ENCODE results near the gene INTS11.

Gene INTS11

DNA sequence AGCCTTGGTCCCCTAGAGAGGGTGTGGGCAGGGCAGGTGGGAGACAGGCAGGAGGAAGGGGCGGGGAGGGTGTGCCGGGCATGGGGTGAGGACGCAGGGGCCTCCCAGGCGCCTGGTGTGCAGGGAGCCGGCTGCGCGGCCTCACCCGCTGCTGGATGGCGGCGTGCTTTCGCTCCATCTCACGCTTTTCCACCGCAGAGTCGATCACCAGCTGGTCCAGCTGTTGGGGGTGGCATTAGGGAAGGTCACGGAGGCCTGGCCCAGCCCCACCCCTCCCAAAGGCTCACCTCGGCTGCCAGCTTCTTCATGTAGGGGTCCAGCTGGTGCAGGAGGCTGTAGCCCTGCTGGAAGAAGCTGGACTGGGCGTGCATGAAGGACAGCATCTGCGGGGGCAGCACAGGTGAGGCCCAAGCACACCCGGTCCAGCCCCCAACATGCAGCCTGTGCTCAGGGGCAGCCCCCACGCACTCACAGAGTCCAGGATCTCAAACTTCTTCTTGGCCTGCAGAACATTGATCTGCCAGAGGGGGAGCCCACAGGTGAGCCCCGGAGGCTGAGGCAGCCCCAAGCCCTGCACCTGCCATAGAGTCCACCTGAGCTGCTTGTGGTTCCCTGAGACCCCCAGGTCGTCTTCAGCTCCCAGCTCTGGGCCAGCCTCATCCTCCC is 24.6 kb downstream of the INTS11 start:
- DNase-seq (ENCODE audit: low read depth), result no peak

DNA sequence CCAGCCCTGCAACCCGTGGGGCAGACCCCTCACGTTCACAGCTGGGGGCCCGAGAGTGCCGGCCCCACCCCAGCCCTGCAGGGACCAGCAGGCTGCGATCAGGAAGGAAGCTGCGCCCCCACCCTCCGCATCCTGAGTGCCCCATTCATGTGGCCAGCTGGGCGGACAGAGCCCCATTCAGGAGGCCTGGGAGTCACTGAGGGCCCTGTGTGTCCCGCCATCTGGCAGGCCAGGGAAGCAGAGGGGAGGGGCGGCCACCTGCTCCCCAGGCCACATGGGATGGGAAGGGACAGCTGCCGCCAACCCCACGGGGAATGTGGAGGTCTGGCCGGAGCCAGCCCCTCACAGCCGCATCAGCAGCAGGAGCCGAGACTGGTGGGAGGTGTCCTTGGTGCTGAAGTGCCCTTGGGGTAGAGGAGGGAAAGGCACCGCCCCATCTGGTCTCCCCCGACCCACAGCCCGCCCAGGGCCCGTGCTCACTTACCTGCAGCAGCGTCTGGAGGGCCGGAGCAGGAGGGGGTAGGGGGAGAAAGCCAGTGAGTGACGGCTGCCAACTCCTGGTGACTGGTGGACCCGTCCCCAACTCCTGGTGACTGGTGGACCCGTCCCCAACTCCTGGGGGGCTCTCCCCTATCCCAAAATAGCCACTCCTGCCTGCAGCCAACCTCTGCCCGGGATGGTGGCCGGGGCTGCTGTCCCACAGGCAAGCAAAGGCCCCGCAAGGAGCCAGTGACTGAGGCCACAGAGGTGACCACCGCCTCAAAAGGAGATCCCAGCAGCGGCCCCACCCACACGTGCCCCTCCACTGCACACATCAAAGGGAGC is 25.4 kb downstream of the INTS11 start:
- peak; percentile 30 for DNase-seq (ENCODE audit: low read depth)

DNA sequence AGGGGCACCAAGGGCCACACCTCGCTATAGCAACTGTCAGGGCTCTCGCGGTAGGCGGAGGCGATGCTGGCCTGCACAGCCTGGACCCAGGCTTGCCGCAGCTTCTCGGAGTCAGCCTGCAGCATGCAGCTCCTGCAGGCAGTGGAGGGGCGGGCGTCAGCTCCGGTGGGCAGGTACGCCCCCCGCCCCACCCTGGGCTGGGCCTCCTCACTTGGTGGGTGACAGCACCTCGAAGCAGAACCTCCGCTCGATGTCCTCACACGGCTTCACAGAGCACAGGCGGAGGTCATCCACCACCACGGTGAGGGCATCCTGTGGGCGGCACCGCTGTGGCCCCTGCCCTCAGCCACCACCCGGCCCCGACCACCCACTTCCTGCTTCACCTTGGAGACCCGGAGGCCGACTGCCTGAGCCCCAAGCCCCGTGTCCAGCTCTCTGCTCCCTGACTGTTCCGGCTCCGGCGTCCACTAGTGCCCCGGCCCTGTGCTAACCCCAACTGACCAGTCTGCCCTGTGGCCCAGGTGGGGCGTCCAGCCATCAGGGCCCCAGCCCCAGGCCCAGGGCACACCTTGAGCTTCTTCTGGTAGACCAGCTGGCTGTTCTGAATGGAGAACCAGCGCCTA is 26.5 kb downstream of the INTS11 start:
- no peak for DNase-seq (ENCODE audit: low read depth)

DNA sequence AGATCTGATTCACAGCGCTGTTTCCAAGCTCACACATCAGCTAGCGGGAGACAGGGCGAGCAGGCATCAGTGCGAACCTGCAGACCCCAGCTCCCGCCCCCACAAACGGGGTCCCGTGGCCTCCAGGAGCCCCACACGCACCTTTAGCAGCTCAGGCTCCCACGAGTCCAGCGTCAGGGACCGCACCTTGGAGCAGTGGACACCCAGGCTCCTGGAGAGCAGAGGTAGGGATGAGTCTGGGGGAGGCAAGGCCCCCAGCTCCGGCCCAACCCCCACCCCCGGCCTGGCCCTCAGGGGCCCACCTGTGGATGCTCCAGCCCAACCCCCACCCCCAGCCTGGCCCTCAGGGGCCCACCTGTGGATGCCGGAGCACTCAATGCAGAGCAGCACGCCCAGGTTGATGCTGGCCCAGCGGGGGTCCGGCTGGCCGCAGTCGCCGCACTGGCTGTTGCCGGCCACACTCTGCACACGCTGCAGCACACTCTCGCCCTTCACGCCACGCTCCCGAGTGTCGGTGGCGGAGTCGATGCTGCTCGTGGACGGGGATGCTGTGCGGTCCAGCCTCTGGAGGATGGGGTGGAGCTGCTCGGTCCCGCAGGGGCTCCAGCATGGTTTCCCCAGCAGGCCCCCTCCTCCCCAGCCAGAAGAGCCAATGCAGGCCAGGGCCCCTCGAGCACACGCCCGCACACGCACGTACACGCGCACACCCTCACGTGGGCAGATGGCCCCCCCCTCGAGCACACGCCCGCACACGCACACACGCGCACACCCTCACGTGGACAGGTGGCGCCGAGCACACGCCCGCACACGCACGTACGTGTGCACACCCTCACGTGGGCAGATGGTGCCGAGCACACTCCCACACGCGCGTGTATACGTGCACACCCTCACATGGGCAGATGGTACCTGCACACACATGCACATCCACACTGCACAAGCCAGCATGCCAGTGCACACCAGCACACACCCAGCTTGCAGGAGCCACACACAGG is 28.1 kb downstream of the INTS11 start:
- no peak for DNase-seq (ENCODE audit: low read depth)

DNA sequence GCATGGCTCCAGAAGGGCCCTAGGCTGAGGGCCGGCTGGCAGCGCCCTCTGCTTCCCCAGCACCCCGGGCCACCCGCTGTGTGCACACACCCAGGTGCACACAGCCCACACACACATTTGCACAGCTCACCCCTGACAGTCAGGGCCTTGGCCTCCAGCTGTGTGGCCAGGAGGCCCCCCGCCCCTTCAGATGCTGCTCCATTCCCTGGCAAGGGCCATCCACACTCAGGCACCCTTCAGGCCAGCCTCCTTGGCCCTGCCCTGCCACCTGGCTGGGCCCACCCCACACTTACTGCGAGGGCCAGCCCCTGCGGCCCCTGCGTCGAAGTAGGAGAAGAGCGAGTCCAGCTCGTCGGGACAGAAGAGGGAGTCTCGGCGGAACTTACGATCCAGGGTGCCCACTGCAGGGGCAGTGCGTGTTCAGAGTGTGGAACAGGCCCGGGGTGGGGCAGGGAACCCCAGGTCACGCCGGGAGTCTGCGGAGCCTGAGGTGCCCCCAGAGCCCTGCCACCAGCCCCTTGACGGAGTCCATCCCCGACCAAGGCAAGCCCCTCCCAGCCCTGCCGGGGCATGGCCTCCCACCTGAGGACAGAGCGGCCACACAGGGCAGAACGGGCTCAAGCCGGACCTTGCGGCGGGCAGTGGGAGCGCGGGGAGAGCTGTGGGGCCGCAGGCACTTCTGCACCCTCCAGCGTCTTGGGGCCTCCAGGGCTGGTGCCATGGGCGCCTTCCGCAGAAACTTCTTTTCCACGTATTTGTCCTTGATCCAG is 29.1 kb downstream of the INTS11 start:
- DNase-seq (ENCODE audit: low read depth), result no peak

DNA sequence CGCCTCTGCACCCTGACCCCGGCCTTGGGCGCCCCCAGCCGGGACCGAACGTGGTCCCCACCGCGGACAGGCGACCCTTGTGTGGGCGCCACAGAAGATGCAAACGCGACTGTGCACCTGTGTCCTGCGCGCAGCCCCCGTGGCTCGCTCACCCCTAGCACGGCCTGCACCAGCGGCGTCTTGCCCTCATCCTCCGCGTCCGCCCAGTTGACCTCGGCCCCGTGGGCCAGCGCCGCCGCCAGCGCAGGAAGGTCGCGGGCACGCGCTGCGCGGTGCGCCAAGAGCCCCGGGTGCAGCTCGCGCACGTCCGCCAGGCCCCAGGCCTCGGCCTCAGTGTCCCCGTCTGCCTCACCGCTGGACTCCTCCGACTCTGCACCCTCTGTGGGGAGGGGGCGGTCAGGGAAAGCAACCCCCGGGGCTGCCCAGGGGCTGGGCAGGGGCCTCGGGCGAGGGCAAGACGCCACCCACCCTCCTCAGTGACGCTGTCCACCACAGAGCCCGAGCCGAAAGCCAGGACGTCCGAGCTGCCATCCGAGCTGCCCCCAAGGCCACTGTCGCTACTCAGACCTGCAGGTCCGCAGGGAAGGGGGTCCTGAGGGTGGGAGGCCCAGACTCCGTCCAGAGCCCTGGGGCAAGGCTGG is 30.1 kb downstream of the INTS11 start:
- no peak for DNase-seq (ENCODE audit: low read depth)

DNA sequence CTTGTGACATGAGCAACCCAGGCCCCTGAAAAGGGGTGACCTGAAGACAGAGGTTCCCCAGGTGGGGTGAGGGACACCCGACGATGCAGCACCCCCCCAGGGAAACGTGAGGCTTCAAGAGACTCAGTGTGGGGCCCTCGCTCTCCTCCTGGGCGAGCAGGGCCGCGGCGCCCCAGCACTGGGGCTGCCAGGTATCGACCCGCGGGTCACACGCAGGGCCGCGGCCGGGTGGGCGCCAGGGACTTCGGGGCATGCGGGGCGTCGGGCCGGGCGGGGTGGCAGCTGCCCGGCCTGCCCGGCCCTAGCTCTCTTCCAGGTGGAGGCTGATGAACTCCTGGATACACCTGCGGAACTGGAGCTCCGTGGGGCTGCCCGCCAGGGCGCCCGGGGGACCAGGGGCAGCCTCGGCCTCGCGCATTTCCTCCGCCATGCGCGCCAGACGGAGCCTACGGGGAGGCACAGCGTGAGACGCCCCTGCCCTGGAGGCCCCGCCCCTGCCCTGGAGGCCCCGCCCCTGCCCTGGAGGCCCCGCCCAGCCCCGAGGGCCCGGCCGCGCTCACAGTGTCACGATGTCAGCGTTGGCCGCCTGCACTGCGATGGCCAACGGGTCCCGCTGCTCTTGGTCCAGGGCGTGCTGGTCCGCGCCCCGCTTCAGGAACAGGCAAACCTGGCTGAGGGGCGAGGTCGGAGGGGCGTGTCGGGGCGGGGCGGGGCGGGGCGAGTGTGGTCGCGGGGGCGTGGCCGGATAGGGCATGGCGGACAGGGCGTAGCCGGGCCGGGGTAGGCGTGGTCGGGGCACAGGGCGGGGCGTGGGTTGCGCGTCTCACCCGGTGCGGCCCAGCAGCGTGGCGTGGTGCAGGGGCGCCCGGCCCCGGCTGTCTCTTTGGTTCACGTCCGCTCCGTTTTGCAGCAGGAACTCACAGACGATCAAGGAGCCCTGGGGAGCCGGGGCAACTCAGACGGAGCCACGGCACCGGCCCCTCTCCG is 30.9 kb downstream of the INTS11 start:
- DNase-seq (ENCODE audit: low read depth), result no peak

DNA sequence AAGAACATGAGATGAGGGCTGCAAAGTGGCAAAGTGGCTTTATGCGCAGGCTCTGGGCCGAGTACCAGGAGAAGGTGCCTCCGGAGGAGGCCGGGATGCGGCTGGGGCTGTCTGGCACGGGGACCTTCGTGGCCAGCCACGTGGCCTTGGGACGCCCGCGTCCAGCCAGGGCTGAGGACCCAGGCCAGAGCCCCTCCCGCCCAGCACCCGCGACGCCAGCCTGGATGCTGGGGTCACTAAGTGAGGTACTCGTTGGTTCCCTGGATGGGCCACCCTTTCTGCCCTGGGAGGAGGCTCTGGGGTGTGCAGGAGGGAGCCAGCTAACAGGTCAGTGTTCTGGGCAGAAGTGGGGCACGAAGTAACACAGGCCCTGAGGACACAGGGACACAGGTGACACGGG is 31.6 kb downstream of the INTS11 start:
- no peak for DNase-seq (ENCODE audit: low read depth)

DNA sequence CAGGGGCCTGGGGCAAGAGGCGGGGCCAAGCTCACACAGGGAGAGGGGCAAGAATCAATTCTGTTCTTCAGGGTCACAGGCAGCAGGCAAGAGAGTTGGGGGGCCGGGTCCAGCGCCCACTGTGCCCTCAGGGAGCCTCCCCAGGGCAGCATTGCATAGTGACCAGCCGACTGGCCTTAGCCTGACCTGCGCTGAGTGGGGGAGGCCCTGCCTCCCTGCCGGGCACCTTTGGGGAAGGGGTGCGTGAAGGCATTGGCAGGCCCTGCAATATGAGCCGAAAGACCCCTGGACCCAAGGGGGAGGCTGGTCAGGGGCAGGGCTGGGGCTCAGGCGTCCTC is 32.0 kb downstream of the INTS11 start:
- DNase-seq (ENCODE audit: low read depth), result no peak

DNA sequence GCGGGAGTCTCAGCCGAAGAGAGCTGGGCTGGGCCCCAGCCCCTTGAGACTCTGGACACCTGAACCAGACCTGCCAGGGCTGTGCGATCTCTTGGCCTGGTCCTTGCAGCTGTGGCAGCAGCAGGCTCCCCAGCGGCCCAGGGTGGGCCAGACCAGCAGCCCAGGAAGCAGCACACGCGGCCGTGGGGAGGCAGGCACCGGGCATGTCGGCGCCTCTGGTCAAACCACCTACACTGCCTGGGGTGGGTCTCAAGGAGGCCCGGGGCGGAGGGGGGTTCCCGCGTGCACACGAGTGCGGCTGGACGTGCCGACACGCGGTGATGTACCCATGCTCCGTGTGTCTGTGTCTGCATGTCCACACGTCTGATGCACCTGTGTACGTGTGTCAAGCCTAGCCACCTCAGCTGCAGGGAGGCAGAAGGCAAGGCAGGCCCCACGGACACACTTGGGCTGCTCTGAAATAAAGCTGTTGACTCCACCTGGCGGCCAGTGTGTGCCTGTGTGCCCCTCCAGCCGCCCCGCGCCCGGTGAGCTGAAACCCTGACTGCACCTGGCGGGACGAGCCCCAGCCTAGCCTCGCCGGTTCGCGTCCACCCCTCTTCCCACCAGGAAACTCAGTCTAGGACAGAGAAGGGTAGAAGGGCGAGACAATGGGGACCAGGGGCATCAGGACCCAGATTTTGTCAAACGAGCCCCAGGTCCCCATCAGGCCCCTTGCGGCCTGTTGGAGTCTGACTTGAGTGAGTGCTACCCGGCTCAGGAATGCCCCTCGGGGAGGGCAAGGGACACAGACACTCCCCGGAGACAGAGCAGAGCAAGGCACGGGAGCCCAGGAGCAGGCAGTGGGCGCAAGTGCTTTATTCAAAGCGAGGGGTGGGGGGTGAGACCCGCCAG is 32.7 kb downstream of the INTS11 start:
- DNase-seq (ENCODE audit: low read depth), result peak; percentile 51

DNA sequence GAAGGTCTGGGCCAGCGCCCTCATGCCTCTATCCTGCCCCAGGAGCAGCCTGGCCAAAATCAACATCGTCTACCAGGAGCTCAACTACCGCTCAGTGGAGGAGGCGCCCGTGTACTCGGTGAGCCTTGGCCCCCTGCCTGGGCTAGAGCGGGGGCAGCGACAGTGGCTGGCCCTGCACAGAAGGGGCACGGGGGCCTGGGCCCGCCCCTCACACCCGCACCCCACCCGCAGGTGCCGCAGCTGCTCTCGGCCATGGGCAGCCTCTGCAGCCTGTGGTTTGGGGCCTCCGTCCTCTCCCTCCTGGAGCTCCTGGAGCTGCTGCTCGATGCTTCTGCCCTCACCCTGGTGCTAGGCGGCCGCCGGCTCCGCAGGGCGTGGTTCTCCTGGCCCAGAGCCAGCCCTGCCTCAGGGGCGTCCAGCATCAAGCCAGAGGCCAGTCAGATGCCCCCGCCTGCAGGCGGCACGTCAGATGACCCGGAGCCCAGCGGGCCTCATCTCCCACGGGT is 33.4 kb downstream of the INTS11 start:
- no peak for DNase-seq (ENCODE audit: low read depth)

DNA sequence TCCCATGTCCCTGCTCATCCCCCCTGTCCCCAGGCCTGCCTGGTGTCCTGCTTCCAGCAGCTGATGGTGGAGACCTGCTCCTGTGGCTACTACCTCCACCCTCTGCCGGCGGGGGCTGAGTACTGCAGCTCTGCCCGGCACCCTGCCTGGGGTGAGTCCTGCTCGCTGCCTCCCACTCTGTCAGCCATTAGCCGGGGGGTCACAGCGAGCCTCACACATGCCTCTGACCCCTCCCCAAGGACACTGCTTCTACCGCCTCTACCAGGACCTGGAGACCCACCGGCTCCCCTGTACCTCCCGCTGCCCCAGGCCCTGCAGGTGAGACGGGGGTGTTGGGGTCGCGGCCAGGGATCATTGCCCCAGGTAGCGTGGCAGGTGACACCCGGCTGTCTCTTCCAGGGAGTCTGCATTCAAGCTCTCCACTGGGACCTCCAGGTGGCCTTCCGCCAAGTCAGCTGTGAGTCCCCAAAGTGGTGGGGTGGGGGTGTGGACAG is 34.2 kb downstream of the INTS11 start:
- DNase-seq (ENCODE audit: low read depth), result peak; percentile 34

DNA sequence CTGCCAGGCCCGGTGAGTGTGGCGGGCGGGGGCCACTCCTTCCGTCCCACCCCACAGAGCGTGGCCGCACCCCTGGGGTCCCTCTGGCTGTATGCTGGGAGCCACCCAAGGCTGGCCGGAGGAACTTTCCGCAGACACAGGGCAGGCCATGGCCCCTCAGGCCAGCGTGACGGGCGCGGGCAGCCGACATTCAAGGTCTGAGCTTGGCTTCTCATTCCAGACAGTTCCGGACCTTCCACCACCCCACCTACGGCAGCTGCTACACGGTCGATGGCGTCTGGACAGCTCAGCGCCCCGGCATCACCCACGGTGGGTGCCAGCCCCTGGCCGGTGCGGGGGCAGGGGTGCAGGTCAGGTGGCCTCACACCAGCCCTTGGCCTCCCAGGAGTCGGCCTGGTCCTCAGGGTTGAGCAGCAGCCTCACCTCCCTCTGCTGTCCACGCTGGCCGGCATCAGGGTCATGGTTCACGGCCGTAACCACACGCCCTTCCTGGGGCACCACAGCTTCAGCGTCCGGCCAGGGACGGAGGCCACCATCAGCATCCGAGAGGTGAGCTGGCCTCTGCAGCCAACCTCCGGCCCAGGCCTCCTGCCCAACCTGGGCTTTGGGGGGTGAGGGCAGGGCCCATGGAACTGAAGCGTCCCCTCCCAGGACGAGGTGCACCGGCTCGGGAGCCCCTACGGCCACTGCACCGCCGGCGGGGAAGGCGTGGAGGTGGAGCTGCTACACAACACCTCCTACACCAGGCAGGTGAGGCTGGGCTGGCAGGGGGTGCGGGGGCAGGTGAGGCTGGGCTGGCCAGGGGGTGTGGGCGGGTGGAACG is 37.0 kb downstream of the INTS11 start:
- DNase-seq (ENCODE audit: low read depth), result no peak

DNA sequence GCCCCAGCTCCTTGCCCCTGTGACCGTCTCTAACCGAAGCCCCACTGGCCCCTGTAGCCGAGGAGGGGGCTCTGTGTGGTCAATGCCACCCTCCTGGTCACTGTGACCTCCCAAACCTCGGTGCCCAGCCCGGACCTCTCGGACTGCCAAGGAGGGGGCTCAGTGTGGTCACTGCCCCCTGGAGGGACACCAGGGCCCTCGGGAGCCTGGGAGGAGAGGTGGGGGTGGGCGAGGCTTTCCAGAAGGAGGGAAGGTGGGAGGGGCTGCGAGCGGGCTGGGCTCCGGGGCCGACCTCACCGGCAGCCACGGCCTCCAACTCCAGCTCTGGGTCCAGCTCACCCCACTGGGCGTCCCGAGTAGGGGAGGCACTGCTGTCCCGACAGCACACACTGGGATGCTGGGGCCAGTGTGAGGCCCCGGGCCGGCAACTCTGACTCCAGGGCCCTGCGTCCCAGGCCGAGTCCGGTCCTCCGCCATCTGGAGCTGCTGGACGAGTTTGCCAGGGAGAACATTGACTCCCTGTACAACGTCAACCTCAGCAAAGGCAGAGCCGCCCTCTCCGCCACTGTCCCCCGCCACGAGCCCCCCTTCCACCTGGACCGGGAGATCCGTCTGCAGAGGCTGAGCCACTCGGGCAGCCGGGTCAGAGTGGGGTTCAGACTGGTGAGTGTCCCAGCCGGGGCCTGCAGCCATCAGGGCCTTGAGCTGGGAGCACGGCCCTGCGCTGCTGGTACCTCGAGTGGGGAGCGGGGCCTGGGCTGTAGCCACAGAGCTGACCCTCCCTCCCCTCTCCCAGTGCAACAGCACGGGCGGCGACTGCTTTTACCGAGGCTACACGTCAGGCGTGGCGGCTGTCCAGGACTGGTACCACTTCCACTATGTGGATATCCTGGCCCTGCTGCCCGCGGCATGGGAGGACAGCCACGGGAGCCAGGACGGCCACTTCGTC is 37.9 kb downstream of the INTS11 start:
- no peak for DNase-seq (ENCODE audit: low read depth)

DNA sequence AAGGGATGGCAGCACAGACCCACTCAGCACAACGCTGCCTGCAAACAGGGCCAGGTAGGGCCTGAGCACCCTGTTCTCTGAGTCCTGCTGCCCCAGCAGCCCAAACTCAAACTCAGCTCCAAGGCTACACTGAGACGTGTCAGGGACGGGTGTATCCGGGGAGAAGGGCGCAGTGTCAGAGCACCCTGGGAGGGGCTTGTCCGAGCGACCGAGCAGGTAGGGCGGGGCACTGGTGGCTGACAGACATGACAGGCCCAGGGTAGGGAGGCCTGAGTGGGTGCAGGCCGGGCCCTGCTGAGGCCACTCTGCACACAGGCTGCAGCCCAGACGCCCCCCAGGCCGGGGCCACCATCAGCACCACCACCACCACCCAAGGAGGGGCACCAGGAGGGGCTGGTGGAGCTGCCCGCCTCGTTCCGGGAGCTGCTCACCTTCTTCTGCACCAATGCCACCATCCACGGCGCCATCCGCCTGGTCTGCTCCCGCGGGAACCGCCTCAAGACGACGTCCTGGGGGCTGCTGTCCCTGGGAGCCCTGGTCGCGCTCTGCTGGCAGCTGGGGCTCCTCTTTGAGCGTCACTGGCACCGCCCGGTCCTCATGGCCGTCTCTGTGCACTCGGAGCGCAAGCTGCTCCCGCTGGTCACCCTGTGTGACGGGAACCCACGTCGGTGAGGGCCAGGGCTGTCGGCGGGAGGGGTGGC is 38.7 kb downstream of the INTS11 start:
- no peak for DNase-seq (ENCODE audit: low read depth)

Data from iris pigment epithelial cell (primary cell).